Effector CD4-positive, alpha-beta T cell (primary cell): ENCODE results near the gene CLDN25. TPM values are rescaled to one million over a fixed set of nuclear protein-coding genes. Genes with fewer than 3 reads are reported as not detected.
"Not testable (repeated sequence)": the region's sequence is repeated elsewhere in the genome, so short reads cannot be mapped to it uniquely, and the experiment has no call there.

Experiments used
- DNase-seq: peaks from one replicate; pipeline ENCODE4 v3.0.0-alpha.2; 2020
- total RNA-seq: gene quantifications from one replicate; lab custom pipeline; 2026; lab: John Stamatoyannopoulos, UW

The CLDN25 gene
- total RNA-seq = not detected

- no peak for DNase-seq
Measured at GRCh38 chr11:113779496-113779895, at the start of gene CLDN25. TSS of gene CLDN25 (plus strand) at chr11:113779796. CDS start at chr11:113779796, 0 bp downstream.

- no peak for DNase-seq
Measured at GRCh38 chr11:113730887-113731726, 48.5 kb upstream of the CLDN25 start.

GRCh38 chr11:113732092-113732491 is 47.5 kb upstream of the CLDN25 start:
- DNase-seq = no peak

- no peak for DNase-seq
Measured at GRCh38 chr11:113736323-113736722, 43.3 kb upstream of the CLDN25 start.

- no peak for DNase-seq
Measured at GRCh38 chr11:113752932-113753331, 26.7 kb upstream of the CLDN25 start.

GRCh38 chr11:113760241-113760640 is 19.4 kb upstream of the CLDN25 start:
- no peak for DNase-seq

- DNase-seq = not testable (repeated sequence)
Measured at GRCh38 chr11:113763040-113763439, 16.6 kb upstream of the CLDN25 start.

GRCh38 chr11:113764527-113765219 is 14.9 kb upstream of the CLDN25 start:
- no peak for DNase-seq

- DNase-seq = no peak
Measured at GRCh38 chr11:113771964-113772363, 7.6 kb upstream of the CLDN25 start.

- no peak for DNase-seq
Measured at GRCh38 chr11:113773092-113773415, 6.5 kb upstream of the CLDN25 start.

GRCh38 chr11:113773416-113774173 is 6.0 kb upstream of the CLDN25 start, which contains the start of gene ZW10:
TSS of gene ZW10 (minus strand) at chr11:113773692. CDS start at chr11:113773666, 26 bp downstream.
- DNase-seq = peak; percentile 91

GRCh38 chr11:113774174-113774503 is 5.5 kb upstream of the CLDN25 start:
- no peak for DNase-seq

- no peak for DNase-seq
Measured at GRCh38 chr11:113778111-113778910, 1.3 kb upstream of the CLDN25 start.

GRCh38 chr11:113781682-113782081 is 2.1 kb downstream of the CLDN25 start:
- no peak for DNase-seq

GRCh38 chr11:113782134-113782533 is 2.5 kb downstream of the CLDN25 start:
- no peak for DNase-seq

GRCh38 chr11:113789016-113789415 is 9.4 kb downstream of the CLDN25 start:
- not testable (repeated sequence) for DNase-seq

GRCh38 chr11:113789675-113790320 is 10.2 kb downstream of the CLDN25 start:
- no peak for DNase-seq

- DNase-seq = no peak
Measured at GRCh38 chr11:113796663-113797259, 17.2 kb downstream of the CLDN25 start.

- DNase-seq = no peak
Measured at GRCh38 chr11:113802621-113803020, 23.0 kb downstream of the CLDN25 start.

- no peak for DNase-seq
Measured at GRCh38 chr11:113805640-113806039, 26.0 kb downstream of the CLDN25 start.

- no peak for DNase-seq
Measured at GRCh38 chr11:113806406-113806805, 26.8 kb downstream of the CLDN25 start.

- DNase-seq = no peak
Measured at GRCh38 chr11:113808931-113809330, 29.3 kb downstream of the CLDN25 start.
